DND-41 (cell line): ENCODE measurements around the gene CFAP97D2.
A peak's percentile ranks its signal among the peaks of the same experiment; 100 is the strongest.

Source experiments
- CTCF ChIP-seq: IDR thresholded peaks from 2 replicates; pipeline ENCODE4 v1.5.1; 2012; ENCODE audit warnings: borderline replicate concordance, low read length, moderate library complexity, mild to moderate bottlenecking; ENCODE audit not compliant: poor library complexity, severe bottlenecking; ENCODE audit errors: extremely low read depth
- EZH2 ChIP-seq: IDR thresholded peaks from 3 replicates; pipeline ENCODE4 v1.6.1; 2012; ENCODE audit warnings: borderline replicate concordance, low read depth, mild to moderate bottlenecking, moderate library complexity, low read length, inconsistent platforms; ENCODE audit not compliant: severe bottlenecking

GRCh38 chr13:114143806-114144605 is 35.1 kb upstream of the CFAP97D2 start:
- peak; percentile 54 for TF ChIP-seq CTCF
- TF ChIP-seq EZH2: no peak
